DND-41 (cell line): ENCODE data around the gene VWA8.
"Not testable (repeated sequence)": the region's sequence is repeated elsewhere in the genome, so short reads cannot be mapped to it uniquely, and the experiment has no call there.

Source experiments
- ATAC-seq: fragments of 200-7000 bp; cut with Tn5 transposase; 3 replicates; pipeline ENCODE4 v1.9.1; 2021; ENCODE audit warnings: low read depth; ENCODE audit not compliant: insufficient read depth
- DNase-seq: peaks from one replicate; pipeline ENCODE4 v3.0.0-alpha.2; 2020
- H2AFZ ChIP-seq: 2 replicates; pipeline ENCODE4 v1.6.0; 2012; ENCODE audit warnings: low read depth, low read length
- H3K27ac ChIP-seq: 2 replicates; pipeline ENCODE4 v1.5.1; 2012; ENCODE audit warnings: low read length, inconsistent platforms
- H3K27me3 ChIP-seq: fragments of 200-600 bp; sonication (generic); 2 replicates; pipeline ENCODE4 v1.6.0; 2012; ENCODE audit warnings: low read length, mild to moderate bottlenecking, inconsistent platforms; ENCODE audit not compliant: insufficient read depth, poor library complexity
- H3K36me3 ChIP-seq: 2 replicates; pipeline ENCODE4 v1.5.1; 2012; ENCODE audit warnings: low read length, inconsistent platforms; ENCODE audit not compliant: insufficient read depth
- H3K4me1 ChIP-seq: 2 replicates; pipeline ENCODE4 v1.5.1; 2012; ENCODE audit warnings: mild to moderate bottlenecking, low read length; ENCODE audit not compliant: insufficient read depth
- H3K4me2 ChIP-seq: 2 replicates; pipeline ENCODE4 v1.6.0; 2012; ENCODE audit warnings: mild to moderate bottlenecking, moderate library complexity, low read length, inconsistent platforms; ENCODE audit not compliant: insufficient read depth
- H3K4me3 ChIP-seq, 2 experiments: fragments of 200-600 bp in 1 of 2; shearing (Covaris generic) in 1 of 2; 2 replicates each; pipeline ENCODE4 v1.5.1; 2012 to 2016; ENCODE audit warnings: inconsistent platforms in 2 of 2, low read length in 2 of 2, mild to moderate bottlenecking in 2 of 2, low read depth in 1 of 2, moderate library complexity in 1 of 2
- H3K79me2 ChIP-seq: 2 replicates; pipeline ENCODE4 v1.6.0; 2012; ENCODE audit warnings: low read length, inconsistent platforms; ENCODE audit not compliant: insufficient read depth
- H3K9ac ChIP-seq: 2 replicates; pipeline ENCODE4 v1.6.0; 2012; ENCODE audit warnings: low read depth, mild to moderate bottlenecking, inconsistent platforms, low read length, moderate library complexity
- H3K9me3 ChIP-seq: 2 replicates; pipeline ENCODE4 v1.5.1; 2012; ENCODE audit warnings: low read length, moderate library complexity, mild to moderate bottlenecking, inconsistent platforms; ENCODE audit not compliant: insufficient read depth, severe bottlenecking
- H4K20me1 ChIP-seq: 2 replicates; pipeline ENCODE4 v1.6.0; 2012; ENCODE audit warnings: low read length; ENCODE audit not compliant: insufficient read depth
- EZH2 ChIP-seq: IDR thresholded peaks from 3 replicates; pipeline ENCODE4 v1.6.1; 2012; ENCODE audit warnings: borderline replicate concordance, low read depth, mild to moderate bottlenecking, moderate library complexity, low read length, inconsistent platforms; ENCODE audit not compliant: severe bottlenecking
- TF ChIP-seq, protein P1 (sequence below): IDR thresholded peaks from 2 replicates; pipeline ENCODE4 v1.5.1; 2012; ENCODE audit warnings: borderline replicate concordance, low read length, moderate library complexity, mild to moderate bottlenecking; ENCODE audit not compliant: poor library complexity, severe bottlenecking; ENCODE audit errors: extremely low read depth

Gene VWA8

DNA sequence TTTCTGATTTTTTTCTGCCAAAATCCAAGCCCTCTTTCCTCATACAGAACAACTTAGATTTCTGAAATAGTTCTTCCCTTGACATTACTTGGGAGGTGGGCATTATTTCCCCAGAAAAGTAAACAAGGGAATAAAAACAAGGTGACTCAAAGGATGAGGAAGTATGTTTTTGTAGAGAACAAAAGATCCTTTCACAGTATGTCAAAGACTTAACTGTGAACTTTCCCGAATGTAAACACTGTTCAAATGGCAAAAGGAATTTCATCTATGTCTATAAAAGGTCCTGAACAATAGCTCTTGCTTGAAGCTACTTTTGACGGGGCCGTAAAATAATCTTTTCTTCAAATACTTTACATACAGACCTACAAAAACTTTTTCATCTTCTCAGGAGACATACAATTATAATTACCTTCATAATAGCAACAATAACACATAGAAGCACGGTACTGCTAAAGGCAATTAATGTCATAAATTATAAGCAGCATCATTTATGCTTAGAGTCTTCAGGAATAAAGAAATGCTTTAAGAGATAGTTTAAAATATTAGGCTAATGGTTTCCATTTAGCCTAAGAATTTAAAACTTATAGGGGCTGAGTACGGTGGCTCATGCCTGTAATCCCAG is 312.5 kb downstream of the VWA8 start:
- no peak for ATAC-seq
- H3K27me3 ChIP-seq, result no peaks in the 10 kb centered on the region
- DNase-seq, result no peak
- H3K4me3 ChIP-seq, result no peak overlapping the region
- no peak overlapping the region for H3K9ac ChIP-seq
- no peaks in the 10 kb centered on the region for H3K4me1 ChIP-seq
- H3K4me2 ChIP-seq, result no peak overlapping the region
- H3K36me3 ChIP-seq, result no peaks in the 10 kb centered on the region
- no peaks in the 10 kb centered on the region for H3K9me3 ChIP-seq
- no peak overlapping the region for H3K27ac ChIP-seq
- H3K79me2 ChIP-seq, result no peaks in the 10 kb centered on the region
- no peak overlapping the region for H2AFZ ChIP-seq
- H4K20me1 ChIP-seq, result no peaks in the 10 kb centered on the region
- TF ChIP-seq, protein P1, sequence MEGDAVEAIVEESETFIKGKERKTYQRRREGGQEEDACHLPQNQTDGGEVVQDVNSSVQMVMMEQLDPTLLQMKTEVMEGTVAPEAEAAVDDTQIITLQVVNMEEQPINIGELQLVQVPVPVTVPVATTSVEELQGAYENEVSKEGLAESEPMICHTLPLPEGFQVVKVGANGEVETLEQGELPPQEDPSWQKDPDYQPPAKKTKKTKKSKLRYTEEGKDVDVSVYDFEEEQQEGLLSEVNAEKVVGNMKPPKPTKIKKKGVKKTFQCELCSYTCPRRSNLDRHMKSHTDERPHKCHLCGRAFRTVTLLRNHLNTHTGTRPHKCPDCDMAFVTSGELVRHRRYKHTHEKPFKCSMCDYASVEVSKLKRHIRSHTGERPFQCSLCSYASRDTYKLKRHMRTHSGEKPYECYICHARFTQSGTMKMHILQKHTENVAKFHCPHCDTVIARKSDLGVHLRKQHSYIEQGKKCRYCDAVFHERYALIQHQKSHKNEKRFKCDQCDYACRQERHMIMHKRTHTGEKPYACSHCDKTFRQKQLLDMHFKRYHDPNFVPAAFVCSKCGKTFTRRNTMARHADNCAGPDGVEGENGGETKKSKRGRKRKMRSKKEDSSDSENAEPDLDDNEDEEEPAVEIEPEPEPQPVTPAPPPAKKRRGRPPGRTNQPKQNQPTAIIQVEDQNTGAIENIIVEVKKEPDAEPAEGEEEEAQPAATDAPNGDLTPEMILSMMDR, result no peak
- TF ChIP-seq EZH2, result no peak

DNA sequence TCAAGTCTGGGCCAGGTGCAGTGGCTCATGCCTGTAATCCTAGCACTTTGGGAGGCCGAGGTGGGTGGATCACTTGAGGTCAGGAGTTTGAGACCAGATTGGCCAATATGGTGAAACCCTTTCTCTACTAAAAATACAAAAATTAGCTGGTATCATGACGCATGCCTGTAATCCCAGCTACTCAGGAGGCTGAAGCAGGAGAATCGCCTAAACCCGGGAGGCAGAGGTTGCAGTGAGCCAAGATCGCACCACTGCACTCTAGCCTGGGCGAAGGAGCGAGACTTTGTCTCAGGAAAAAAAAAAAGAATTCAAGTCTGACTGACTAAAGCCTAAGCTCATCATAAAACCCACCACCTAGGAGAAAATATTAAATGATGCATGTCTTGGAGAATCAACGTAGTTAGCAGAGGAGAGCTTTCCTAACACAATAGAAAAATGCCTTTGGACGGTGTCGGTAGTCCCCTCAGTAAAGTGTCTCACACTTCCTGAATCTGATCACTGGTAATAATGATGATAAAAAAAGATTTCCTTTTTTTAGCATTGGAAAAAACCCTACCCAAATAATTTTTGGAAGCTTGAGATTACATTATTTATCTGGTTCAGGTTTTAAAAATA is 313.1 kb downstream of the VWA8 start:
- H3K9me3 ChIP-seq, DNase-seq, H3K4me2 ChIP-seq, H3K27me3 ChIP-seq, H4K20me1 ChIP-seq, H3K27ac ChIP-seq, H3K4me1 ChIP-seq, H3K36me3 ChIP-seq, ATAC-seq, H3K4me3 ChIP-seq, H3K79me2 ChIP-seq, H3K9ac ChIP-seq, H2AFZ ChIP-seq: not testable (repeated sequence)

GRCh38 chr13:41645331-41645730 is 315.6 kb downstream of the VWA8 start:
- TF ChIP-seq, protein P1, result no peak
- no peak for TF ChIP-seq EZH2
- Histone ChIP-seq H3K79me2 (no peaks in the 10 kb centered on the region), H3K4me2 (no peak overlapping the region), H3K27ac (no peak overlapping the region), H4K20me1 (no peaks in the 10 kb centered on the region), H3K27me3 (no peaks in the 10 kb centered on the region), H3K9me3 (no peaks in the 10 kb centered on the region), H3K36me3 (no peaks in the 10 kb centered on the region), H3K4me1 (no peaks in the 10 kb centered on the region), H2AFZ (no peak overlapping the region), H3K9ac (no peak overlapping the region), H3K4me3 (no peak overlapping the region)
- ATAC-seq (no peak), DNase-seq (no peak)

DNA sequence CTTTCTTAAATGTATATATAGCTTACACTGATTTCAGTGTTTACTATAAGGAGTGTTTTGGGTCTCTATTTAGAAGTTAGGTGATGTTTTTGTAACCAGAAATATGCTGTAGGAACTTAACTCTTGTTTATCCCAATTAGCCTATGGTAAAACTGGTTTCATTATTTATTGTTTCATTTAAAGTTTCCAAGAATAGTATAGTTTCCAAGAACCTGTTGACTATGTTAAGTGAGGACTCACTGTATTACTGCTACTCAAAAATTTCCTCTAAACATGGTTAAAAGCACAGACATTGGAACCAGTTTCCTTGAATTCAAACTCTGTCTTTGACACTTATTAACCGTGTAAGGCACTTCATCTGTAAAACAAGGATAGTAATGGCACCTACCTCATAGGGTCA is 316.2 kb downstream of the VWA8 start:
- no peak for ATAC-seq
- no peak overlapping the region for H3K27ac ChIP-seq

More for the DNA sequence above, 316.2 kb downstream of the VWA8 start:
- Histone ChIP-seq H3K9me3 (no peaks in the 10 kb centered on the region), H3K79me2 (no peaks in the 10 kb centered on the region), H3K4me3 (no peak overlapping the region), H2AFZ (no peak overlapping the region), H3K27me3 (no peaks in the 10 kb centered on the region), H3K36me3 (no peaks in the 10 kb centered on the region), H3K4me1 (no peaks in the 10 kb centered on the region), H4K20me1 (no peaks in the 10 kb centered on the region), H3K9ac (no peak overlapping the region), H3K4me2 (no peak overlapping the region)
- TF ChIP-seq EZH2, result no peak
- TF ChIP-seq, protein P1, result no peak
- DNase-seq, result no peak
